Spleen (tissue), 11 donors: Measurements from ENCODE around the gene INSL3. TPM values are rescaled to one million over a fixed set of nuclear protein-coding genes. Genes with fewer than 3 reads are reported as not detected.

ENCODE experiments used
- DNase-seq: peaks from one replicate; pipeline ENCODE4 v3.0.0-alpha.2; 2020
- H3K27ac ChIP-seq, 8 donors: fragments of 200-600 bp; sonication (generic) in 7 of 8; 1 replicate in 4 of 8; 2 replicates in 4 of 8; pipeline versions ENCODE4 v1.5.0 to v1.8.0; 2016 to 2021; ENCODE audit warnings: inconsistent platforms in 4 of 8, mild to moderate bottlenecking in 4 of 8, moderate library complexity in 1 of 8
- H3K27me3 ChIP-seq, 7 donors: fragments of 200-600 bp; sonication (generic) in 6 of 7; replicated peaks in 1 of 7; 1 replicate in 4 of 7; 2 replicates in 3 of 7; pipeline versions ENCODE4 v1.5.0 to v1.8.0; 2016 to 2021; ENCODE audit warnings: inconsistent platforms in 3 of 7, mild to moderate bottlenecking in 1 of 7
- H3K36me3 ChIP-seq, 6 donors: fragments of 200-600 bp; sonication (generic) in 5 of 6; 1 replicate in 4 of 6; 2 replicates in 2 of 6; pipeline versions ENCODE4 v1.5.0 to v1.8.0; 2016 to 2021; ENCODE audit warnings: inconsistent platforms in 2 of 6
- H3K4me1 ChIP-seq, 6 donors: fragments of 200-600 bp; sonication (generic) in 5 of 6; 1 replicate in 3 of 6; 2 replicates in 3 of 6; pipeline versions ENCODE4 v1.5.0 to v1.8.0; 2016 to 2021; ENCODE audit warnings: inconsistent platforms in 3 of 6
- H3K4me3 ChIP-seq, 8 donors: fragments of 200-600 bp; sonication (generic) in 7 of 8; 1 replicate in 4 of 8; 2 replicates in 4 of 8; pipeline versions ENCODE4 v1.5.0 to v1.8.0; 2016 to 2021; ENCODE audit warnings: inconsistent platforms in 4 of 8, mild to moderate bottlenecking in 4 of 8, moderate library complexity in 2 of 8
- H3K9me3 ChIP-seq, 8 donors: fragments of 200-600 bp; sonication (generic) in 7 of 8; 1 replicate in 4 of 8; 2 replicates in 4 of 8; pipeline versions ENCODE4 v1.5.0 to v1.8.0; 2016 to 2021; ENCODE audit warnings: inconsistent platforms in 4 of 8
- POLR2A ChIP-seq, 3 donors: fragments of 450-650 bp; IDR thresholded peaks; one replicate each; pipeline ENCODE4 v1.5.1; 2017; ENCODE audit warnings: antibody characterized with exemption in 3 of 3, mild to moderate bottlenecking in 1 of 3
- POLR2AphosphoS5 ChIP-seq, 3 donors: sonication (generic); formaldehyde crosslinking; IDR thresholded peaks; one replicate each; pipeline ENCODE4 v1.5.1; 2017; ENCODE audit warnings: antibody characterized with exemption in 3 of 3
- WGBS, 5 donors: extraction: QIAGEN DNeasy Blood & Tissue Kit in 3 of 5; methylation state at CpG; one replicate each; pipeline versions ENCODE4 v1.1.5 to v1.1.7; 2013 to 2018; 5-methylcytosine and 5-hydroxymethylcytosine counted together
- intact Hi-C: fragments of 100-400 bp; cut with DNase I; formaldehyde crosslinking; loops from one replicate; pipeline ENCODE4 v1.15.0; 2023; ENCODE audit warnings: low total_unique reads
- polyA plus RNA-seq, 3 donors: library from polyadenylated mRNA; stranded (reverse); fragments of 200-250 nt; gene quantifications; one replicate each; pipeline ENCODE4 v1.2.1, GENCODE V29; 2013
- total RNA-seq, 7 donors: library from RNA; depleted of rRNA in 3 of 7; stranded (reverse); fragments of >200 nt in 3 of 7; fragmentation: NEBNext Ultra II Directional in 4 of 7; extraction: Animal tissue kit (Norgen Biotek cat#: 25700) in 4 of 7; gene quantifications; one replicate each; pipeline versions ENCODE4 v1.1.0 to v1.2.1, GENCODE V29; 2016 to 2021
- TF ChIP-seq, protein P1 (sequence below), 11 experiments: fragments of 200-600 bp in 7 of 11; fragments of 450-650 bp in 4 of 11; sonication (generic) in 4 of 11; IDR thresholded peaks in 8 of 11; conservative IDR thresholded peaks in 3 of 11; 1 replicate in 7 of 11; 2 replicates in 4 of 11; pipeline versions ENCODE4 v1.4.0 to v1.8.0; 2016 to 2021; ENCODE audit warnings: antibody characterized with exemption in 11 of 11, inconsistent platforms in 4 of 11, mild to moderate bottlenecking in 1 of 11
- donor health status: healthy with polysubstance abuse.
- donor health status: DM: no; HTN: no; CAD: no; lungs with moderate emphysema.
- donor health status: DM: no; HTN: no; CAD: no.
- donor health status: Bipolar disorder and iron deficiency.
- donor health status: healthy.
- donor health status: DM: no; HTN: no; CAD: no.
- donor health status: DM: yes; HTN: yes; CAD: no.

The INSL3 gene
- total and polyA plus RNA-seq, 10 donors: 2.1 to 6.3 (median 3.0) TPM

DNA sequence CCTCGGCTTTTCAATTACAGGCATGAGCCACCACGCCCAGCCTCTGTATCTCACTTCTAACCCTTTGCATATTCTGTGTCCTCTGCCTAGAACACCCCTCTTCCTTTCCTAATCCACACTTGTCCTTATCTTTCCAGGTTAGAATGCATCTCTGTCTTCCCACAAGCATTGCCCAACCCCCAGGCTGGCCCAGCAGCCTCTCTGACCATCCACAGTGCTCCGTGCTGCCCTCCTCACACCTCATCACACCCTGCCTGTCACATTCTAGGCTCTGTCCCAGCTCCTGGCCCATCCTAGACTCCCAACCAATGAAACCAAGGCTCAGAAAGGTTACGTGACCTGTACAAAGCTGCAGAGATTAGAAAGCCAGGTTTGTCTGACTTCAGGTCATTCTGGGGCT lies 15.2 kb upstream of the INSL3 start:
- H3K4me3 ChIP-seq: no peak overlapping the region
- intact Hi-C loops: no loop called here
- no peaks in the 10 kb centered on the region for H3K9me3 ChIP-seq
- no peak overlapping the region for H3K27ac ChIP-seq
- H3K27me3 ChIP-seq: no peaks in the 10 kb centered on the region
- no peak for TF ChIP-seq POLR2AphosphoS5 (IDR thresholded peaks at IDR 0.05)
- TF ChIP-seq, protein P1, sequence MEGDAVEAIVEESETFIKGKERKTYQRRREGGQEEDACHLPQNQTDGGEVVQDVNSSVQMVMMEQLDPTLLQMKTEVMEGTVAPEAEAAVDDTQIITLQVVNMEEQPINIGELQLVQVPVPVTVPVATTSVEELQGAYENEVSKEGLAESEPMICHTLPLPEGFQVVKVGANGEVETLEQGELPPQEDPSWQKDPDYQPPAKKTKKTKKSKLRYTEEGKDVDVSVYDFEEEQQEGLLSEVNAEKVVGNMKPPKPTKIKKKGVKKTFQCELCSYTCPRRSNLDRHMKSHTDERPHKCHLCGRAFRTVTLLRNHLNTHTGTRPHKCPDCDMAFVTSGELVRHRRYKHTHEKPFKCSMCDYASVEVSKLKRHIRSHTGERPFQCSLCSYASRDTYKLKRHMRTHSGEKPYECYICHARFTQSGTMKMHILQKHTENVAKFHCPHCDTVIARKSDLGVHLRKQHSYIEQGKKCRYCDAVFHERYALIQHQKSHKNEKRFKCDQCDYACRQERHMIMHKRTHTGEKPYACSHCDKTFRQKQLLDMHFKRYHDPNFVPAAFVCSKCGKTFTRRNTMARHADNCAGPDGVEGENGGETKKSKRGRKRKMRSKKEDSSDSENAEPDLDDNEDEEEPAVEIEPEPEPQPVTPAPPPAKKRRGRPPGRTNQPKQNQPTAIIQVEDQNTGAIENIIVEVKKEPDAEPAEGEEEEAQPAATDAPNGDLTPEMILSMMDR (IDR thresholded peaks at IDR 0.05 in 8 of 11, conservative IDR thresholded peaks at IDR 0.05 in 3 of 11): no peak
- no peak for DNase-seq
- H3K4me1 ChIP-seq: peaks cover 0 to 18% (median 0%) of the 10 kb centered on the region in 6 donors
- H3K36me3 ChIP-seq: peaks cover 8 to 100% (median 100%) of the 10 kb centered on the region in 6 donors
- WGBS, 5 donors: 87 to 98% (median 94%) methylated on average over 4 of the region's 4 CpGs

DNA sequence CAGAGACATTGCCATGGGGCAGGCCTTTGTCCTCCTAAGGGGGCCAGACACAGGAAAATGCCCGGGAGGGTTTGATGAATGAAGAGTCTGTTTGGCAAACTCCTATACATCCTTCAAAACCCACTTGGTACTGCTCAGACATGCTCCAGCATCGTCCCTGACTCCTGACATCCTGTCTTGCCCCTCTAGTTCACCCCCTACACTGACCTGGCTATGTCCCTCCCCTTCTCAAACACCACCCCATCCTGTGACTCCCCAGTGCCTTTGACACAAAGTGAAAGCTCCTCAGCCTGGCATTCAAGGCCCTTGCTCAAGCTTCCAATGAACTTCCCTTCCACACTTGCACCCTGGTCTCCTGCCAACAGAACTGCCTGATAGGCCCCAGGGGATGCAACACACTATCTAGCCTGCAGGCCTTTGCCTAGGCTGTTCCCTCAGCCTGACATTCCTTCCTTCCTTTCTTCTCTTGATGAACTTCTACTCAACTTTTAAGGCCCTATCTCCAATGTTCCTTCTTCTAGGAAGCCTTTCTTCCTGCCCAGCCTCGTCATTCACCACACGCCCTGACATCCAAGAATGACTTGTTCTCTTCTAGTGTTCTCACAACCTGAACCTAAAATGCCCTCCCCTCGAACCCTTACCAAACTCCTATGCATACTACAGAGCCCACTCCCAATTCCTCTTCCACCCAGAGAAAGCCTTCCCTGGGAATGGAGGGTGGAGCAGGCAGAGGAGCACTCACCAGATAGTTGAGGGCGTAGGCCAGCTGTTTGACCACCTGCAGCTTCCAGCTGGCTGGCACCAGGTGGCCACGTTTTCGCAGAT lies 14.1 kb upstream of the INSL3 start:
- Histone ChIP-seq H3K27ac (peak overlapping the region in 1 of 8 donors; percentile 35), H3K27me3 (no peaks in the 10 kb centered on the region), H3K36me3 (peaks cover 4 to 100% (median 99%) of the 10 kb centered on the region in 6 donors), H3K9me3 (no peaks in the 10 kb centered on the region), H3K4me3 (no peak overlapping the region), H3K4me1 (peaks cover 0 to 18% (median 0%) of the 10 kb centered on the region in 6 donors)
- DNase-seq: no peak
- intact Hi-C loops: no loop called here
- WGBS, 5 donors: 82 to 91% (median 89%) methylated on average over 8 of the region's 8 CpGs
- TF ChIP-seq POLR2AphosphoS5 (IDR thresholded peaks at IDR 0.05): no peak
- TF ChIP-seq POLR2A (IDR thresholded peaks at IDR 0.05): no peak
- TF ChIP-seq, protein P1 (IDR thresholded peaks at IDR 0.05 in 8 of 11, conservative IDR thresholded peaks at IDR 0.05 in 3 of 11): no peak

DNA sequence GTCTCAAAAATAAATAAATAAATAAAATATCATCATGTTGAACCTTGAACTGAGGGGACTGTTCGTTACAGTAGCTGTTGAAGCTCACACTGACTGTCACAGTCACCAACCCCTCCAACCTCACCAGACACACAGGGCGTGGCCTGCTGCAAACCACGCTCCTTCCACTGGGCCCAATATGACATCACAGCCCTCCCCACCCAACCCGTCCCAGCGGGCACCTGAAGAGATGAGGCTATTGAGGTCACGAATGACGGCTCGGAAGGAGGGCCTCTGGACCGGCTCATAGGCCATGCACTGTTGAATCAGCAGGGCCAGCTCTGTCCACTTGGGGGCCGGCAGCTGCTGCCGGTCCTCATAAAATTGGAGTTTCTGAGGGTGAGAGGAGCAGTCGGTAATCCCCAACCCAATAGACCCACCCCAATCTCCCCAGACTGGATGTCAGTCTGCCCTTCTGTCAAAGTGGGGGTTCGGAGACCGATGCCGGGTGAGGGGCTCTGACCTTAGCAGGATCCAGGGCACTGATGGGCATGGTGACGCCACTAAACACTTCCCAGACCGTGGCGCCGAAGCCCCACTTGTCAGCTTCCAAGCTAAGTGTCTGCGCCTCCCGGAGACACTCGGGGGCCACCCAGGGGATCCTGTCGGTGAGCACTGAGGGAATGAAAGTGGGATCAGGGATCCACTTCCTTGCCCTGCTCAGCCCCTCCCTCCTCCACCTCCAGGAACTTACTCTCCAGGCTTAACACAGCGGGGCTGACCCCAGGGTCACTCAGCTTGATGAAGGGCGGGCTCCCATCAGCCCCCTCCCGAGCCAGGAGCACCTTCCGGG lies 13.2 kb upstream of the INSL3 start:
- no peaks in the 10 kb centered on the region for H3K9me3 ChIP-seq
- TF ChIP-seq, protein P1 (IDR thresholded peaks at IDR 0.05 in 8 of 11, conservative IDR thresholded peaks at IDR 0.05 in 3 of 11): no peak
- peak in 1 of 3 donors; percentile 56 for TF ChIP-seq POLR2AphosphoS5 (IDR thresholded peaks at IDR 0.05)
- no peaks in the 10 kb centered on the region for H3K27me3 ChIP-seq
- intact Hi-C loops: no loop called here
- peaks cover 7 to 100% (median 99%) of the 10 kb centered on the region in 6 donors for H3K36me3 ChIP-seq
- peak overlapping the region in 1 of 8 donors; percentile 35 for H3K27ac ChIP-seq
- H3K4me1 ChIP-seq: peaks cover 0 to 27% (median 0%) of the 10 kb centered on the region in 6 donors
- 90 to 94% (median 91%) methylated on average over 22 to 27 of the region's 27 CpGs for WGBS, 5 donors
- DNase-seq: no peak
- H3K4me3 ChIP-seq: no peak overlapping the region
